Measurements from ENCODE around the gene ZBTB21. TPM values are rescaled to one million over a fixed set of nuclear protein-coding genes. Genes with fewer than 3 reads are reported as not detected.
"Not testable (repeated sequence)": the region's sequence is repeated elsewhere in the genome, so short reads cannot be mapped to it uniquely, and the experiment has no call there.

Gene ZBTB21
- total RNA-seq, 6 donors from 2014 or later, result 12.4 to 28.3 (median 16.7) TPM

- DNase-seq, result no peak
These were observed 47.7 kb downstream of the ZBTB21 start for GRCh38 chr21:41962425-41962966.

DNA sequence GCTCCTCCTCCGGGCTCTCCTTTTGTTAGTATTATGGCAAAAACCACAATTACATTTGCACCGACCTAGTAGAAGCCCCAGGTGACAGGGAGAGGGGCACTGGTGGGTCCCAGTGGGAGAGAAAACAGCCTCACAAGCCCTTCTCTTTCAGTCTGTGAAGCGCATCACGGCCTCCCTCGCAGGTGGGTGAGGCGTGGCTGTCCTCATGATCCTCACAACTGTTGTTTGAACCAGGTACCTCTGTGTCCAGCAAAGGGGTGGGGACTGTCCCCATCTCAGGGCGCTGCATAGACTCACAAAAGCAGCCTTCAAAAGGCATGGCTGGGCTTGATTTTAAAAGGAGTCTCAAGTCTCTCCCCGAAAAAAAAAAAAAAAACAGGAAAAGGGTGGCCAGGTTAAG lies 48.4 kb downstream of the ZBTB21 start:
- ATAC-seq (ENCODE audit: low FRiP score in 2 of 2) (no peak), DNase-seq (no peak)
- WGBS, 2 donors, result 58 to 71% methylated on average over 2 to 8 of the region's 8 CpGs

More at GRCh38 chr21:41962425-41962966, 47.7 kb downstream of the ZBTB21 start:
- 90% methylated on average over 11 of the region's 11 CpGs for WGBS, 2 donors
- H3K4me1 ChIP-seq, result peaks cover 0 to 10% (median 4%) of the 10 kb centered on the region in 4 donors
- no peaks in the 10 kb centered on the region for H3K9me3 ChIP-seq
- H3K36me3 ChIP-seq, result no peaks in the 10 kb centered on the region
- H3K4me3 ChIP-seq, result no peak overlapping the region
- ATAC-seq (ENCODE audit: low FRiP score in 2 of 2), result no peak
- no peaks in the 10 kb centered on the region for H3K27me3 ChIP-seq
- no peak overlapping the region for H3K27ac ChIP-seq
- no peak for TF ChIP-seq CTCF (IDR thresholded peaks at IDR 0.05)
- TF ChIP-seq POLR2AphosphoS5 (IDR thresholded peaks at IDR 0.05), result no peak
- no peak for TF ChIP-seq POLR2A (IDR thresholded peaks at IDR 0.05)
- no peak for TF ChIP-seq EP300 (IDR thresholded peaks at IDR 0.05)

GRCh38 chr21:41961282-41961701 lies 48.9 kb downstream of the ZBTB21 start:
- 68 to 75% methylated on average over 11 to 14 of the region's 14 CpGs for WGBS, 2 donors
- Histone ChIP-seq H3K4me3 (no peak overlapping the region), H3K27ac (no peak overlapping the region), H3K36me3 (no peaks in the 10 kb centered on the region), H3K4me1 (peaks cover 0 to 17% (median 9%) of the 10 kb centered on the region in 4 donors), H3K27me3 (no peaks in the 10 kb centered on the region), H3K9me3 (no peaks in the 10 kb centered on the region)
- DNase-seq (peak in 1 of 2 donors; percentile 26), ATAC-seq (ENCODE audit: low FRiP score in 2 of 2) (no peak)
- TF ChIP-seq CTCF (IDR thresholded peaks at IDR 0.05), result no peak
- TF ChIP-seq EP300 (IDR thresholded peaks at IDR 0.05), result no peak
- no peak for TF ChIP-seq POLR2AphosphoS5 (IDR thresholded peaks at IDR 0.05)
- TF ChIP-seq POLR2A (IDR thresholded peaks at IDR 0.05), result no peak

More for the DNA sequence above, 48.4 kb downstream of the ZBTB21 start:
- H3K4me1 ChIP-seq, result peaks cover 0 to 17% (median 9%) of the 10 kb centered on the region in 4 donors
- no peaks in the 10 kb centered on the region for H3K9me3 ChIP-seq
- TF ChIP-seq EP300 (IDR thresholded peaks at IDR 0.05), result no peak
- no peak for TF ChIP-seq CTCF (IDR thresholded peaks at IDR 0.05)
- TF ChIP-seq POLR2A (IDR thresholded peaks at IDR 0.05), result no peak
- no peak for TF ChIP-seq POLR2AphosphoS5 (IDR thresholded peaks at IDR 0.05)
- H3K27me3 ChIP-seq, result no peaks in the 10 kb centered on the region
- no peak overlapping the region for H3K4me3 ChIP-seq
- no peak overlapping the region for H3K27ac ChIP-seq
- H3K36me3 ChIP-seq, result no peaks in the 10 kb centered on the region

DNA sequence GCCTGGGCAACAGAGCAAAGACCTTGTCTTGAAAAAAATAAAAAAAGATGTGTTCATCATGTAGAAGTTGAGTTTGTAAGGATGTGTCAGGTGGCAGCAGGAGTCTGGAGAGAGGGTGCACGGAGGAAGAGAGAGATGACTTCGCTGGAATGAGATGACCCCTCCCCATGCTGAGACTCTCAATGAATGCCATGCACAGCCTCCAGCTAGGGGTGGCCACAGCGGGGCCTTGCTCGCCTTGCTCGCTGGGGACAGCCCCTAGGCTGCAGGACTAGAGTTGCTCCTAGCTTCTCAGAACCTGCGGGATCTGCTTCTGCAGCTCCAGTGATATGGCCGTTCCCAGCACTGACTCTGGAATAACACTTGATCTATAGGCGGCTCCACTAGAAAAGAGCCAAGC lies 49.8 kb downstream of the ZBTB21 start:
- peaks cover 0 to 17% (median 9%) of the 10 kb centered on the region in 4 donors for H3K4me1 ChIP-seq

DNA sequence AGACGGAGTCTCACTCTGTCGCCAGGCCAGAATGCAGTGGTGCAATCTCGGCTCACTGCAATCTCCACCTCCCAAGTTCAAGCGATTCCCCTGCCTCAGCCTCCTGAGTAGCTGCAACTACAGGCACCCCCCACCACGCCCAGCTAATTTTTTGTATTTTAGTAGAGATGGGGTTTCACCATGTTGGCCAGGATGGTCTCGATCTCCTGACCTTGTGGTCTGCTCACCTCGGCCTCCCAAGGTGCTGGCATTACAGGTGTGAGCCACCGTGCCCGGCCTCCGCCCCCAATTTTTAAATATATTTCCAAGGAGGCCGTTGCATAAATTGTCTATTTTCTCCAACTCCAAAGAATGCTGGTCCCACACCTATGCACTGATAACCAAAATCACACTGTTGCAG lies 50.5 kb downstream of the ZBTB21 start:
- H3K27me3 ChIP-seq; H3K9me3 ChIP-seq; H3K4me3 ChIP-seq; ATAC-seq (ENCODE audit: low FRiP score in 2 of 2); H3K27ac ChIP-seq; H3K36me3 ChIP-seq: not testable (repeated sequence)
- peaks cover 0 to 17% (median 9%) of the 10 kb centered on the region in 4 donors for H3K4me1 ChIP-seq
- 93 to 95% methylated on average over 11 of the region's 11 CpGs for WGBS, 2 donors
- DNase-seq, result peak in 1 of 2 donors; percentile 22

More for the DNA sequence above, 49.8 kb downstream of the ZBTB21 start:
- no peaks in the 10 kb centered on the region for H3K27me3 ChIP-seq
- TF ChIP-seq EP300 (IDR thresholded peaks at IDR 0.05), result no peak
- no peak for TF ChIP-seq POLR2AphosphoS5 (IDR thresholded peaks at IDR 0.05)
- no peak for TF ChIP-seq POLR2A (IDR thresholded peaks at IDR 0.05)
- H3K4me3 ChIP-seq, result no peak overlapping the region
- DNase-seq, result peak in 1 of 2 donors; percentile 27
- no peaks in the 10 kb centered on the region for H3K36me3 ChIP-seq
- H3K9me3 ChIP-seq, result no peaks in the 10 kb centered on the region
- no peak overlapping the region for H3K27ac ChIP-seq
- no peak for ATAC-seq (ENCODE audit: low FRiP score in 2 of 2)
- 91 to 95% methylated on average over 6 to 8 of the region's 8 CpGs for WGBS, 2 donors

Measured in upper lobe of left lung (tissue), 6 donors.